Neural progenitor cell (in vitro differentiated cells): ENCODE measurements around the gene GLYATL3.

Experiments used
- CTCF ChIP-seq: fragments of 200-600 bp; sonication (generic); IDR thresholded peaks from 2 replicates; pipeline ENCODE4 v1.5.1; 2017; ENCODE audit warnings: antibody characterized with exemption, mild to moderate bottlenecking
- EZH2 ChIP-seq: fragments of 200-600 bp; sonication (generic); IDR thresholded peaks from 2 replicates; pipeline ENCODE4 v1.6.1; 2017; ENCODE audit warnings: antibody characterized with exemption, mild to moderate bottlenecking, moderate library complexity
- EZH2phosphoT487 ChIP-seq: fragments of 200-600 bp; sonication (generic); IDR thresholded peaks from 2 replicates; pipeline ENCODE4 v1.6.1; 2017; ENCODE audit warnings: antibody characterized with exemption

- TF ChIP-seq EZH2phosphoT487 (no peak), CTCF (no peak), EZH2 (no peak)
Measured at GRCh38 chr6:49557177-49557576, 57.5 kb downstream of the GLYATL3 start.
